Hepatocyte (in vitro differentiated cells): ENCODE measurements around the gene CSTPP1.

Experiments
- EZH2 ChIP-seq: fragments of 200-600 bp; sonication (generic); IDR thresholded peaks from 2 replicates; pipeline ENCODE4 v1.6.1; 2016; ENCODE audit warnings: antibody characterized with exemption, mild to moderate bottlenecking, borderline replicate concordance
- TF ChIP-seq, protein P1 (sequence below): fragments of 200-600 bp; sonication (generic); IDR thresholded peaks from 2 replicates; pipeline ENCODE4 v1.5.1; 2016; ENCODE audit warnings: antibody characterized with exemption, mild to moderate bottlenecking; ENCODE audit not compliant: poor library complexity

DNA sequence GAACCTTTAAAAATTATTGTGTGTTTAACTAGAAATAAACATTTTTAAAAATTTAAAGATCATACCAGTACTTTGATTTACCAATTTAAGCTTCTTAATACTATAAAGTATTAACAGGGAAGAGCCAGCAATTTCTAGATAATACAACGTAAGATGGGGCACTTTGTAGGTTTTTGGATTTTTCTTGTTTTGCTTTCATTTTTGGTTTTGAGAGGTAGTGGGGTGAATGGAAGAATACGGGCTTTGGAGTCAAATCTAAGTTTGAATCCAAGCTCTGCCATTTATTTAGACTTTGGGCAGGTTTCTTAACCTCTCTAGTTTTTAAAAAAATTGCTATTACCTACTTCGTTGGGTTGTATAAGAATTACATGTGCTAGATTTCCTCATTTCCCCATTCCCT is 44.9 kb downstream of the CSTPP1 start:
- TF ChIP-seq, protein P1, sequence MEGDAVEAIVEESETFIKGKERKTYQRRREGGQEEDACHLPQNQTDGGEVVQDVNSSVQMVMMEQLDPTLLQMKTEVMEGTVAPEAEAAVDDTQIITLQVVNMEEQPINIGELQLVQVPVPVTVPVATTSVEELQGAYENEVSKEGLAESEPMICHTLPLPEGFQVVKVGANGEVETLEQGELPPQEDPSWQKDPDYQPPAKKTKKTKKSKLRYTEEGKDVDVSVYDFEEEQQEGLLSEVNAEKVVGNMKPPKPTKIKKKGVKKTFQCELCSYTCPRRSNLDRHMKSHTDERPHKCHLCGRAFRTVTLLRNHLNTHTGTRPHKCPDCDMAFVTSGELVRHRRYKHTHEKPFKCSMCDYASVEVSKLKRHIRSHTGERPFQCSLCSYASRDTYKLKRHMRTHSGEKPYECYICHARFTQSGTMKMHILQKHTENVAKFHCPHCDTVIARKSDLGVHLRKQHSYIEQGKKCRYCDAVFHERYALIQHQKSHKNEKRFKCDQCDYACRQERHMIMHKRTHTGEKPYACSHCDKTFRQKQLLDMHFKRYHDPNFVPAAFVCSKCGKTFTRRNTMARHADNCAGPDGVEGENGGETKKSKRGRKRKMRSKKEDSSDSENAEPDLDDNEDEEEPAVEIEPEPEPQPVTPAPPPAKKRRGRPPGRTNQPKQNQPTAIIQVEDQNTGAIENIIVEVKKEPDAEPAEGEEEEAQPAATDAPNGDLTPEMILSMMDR, result no peak
- TF ChIP-seq EZH2, result no peak
